Smooth muscle cell (in vitro differentiated cells): ENCODE data around the gene MEG3. TPM values are rescaled to one million over a fixed set of nuclear protein-coding genes. Genes with fewer than 3 reads are reported as not detected.

Experiments
- DNase-seq: peaks from one replicate; lab custom pipeline; 2025; ENCODE audit not compliant: unreplicated experiment; lab: John Stamatoyannopoulos, UW
- H2AFZ ChIP-seq: fragments of 200-600 bp; sonication (generic); 2 replicates; pipeline ENCODE4 v1.6.0; 2016; ENCODE audit warnings: antibody characterized with exemption, low read depth, mild to moderate bottlenecking
- H3F3A ChIP-seq: fragments of 200-600 bp; sonication (generic); 2 replicates; pipeline ENCODE4 v1.6.0; 2017; ENCODE audit warnings: antibody characterized with exemption, low read depth
- H3K27ac ChIP-seq: fragments of 200-600 bp; sonication (generic); 2 replicates; pipeline ENCODE4 v1.5.1; 2016; ENCODE audit warnings: low read depth, mild to moderate bottlenecking
- H3K27me3 ChIP-seq: fragments of 200-600 bp; sonication (generic); 2 replicates; pipeline ENCODE4 v1.6.1; 2016; ENCODE audit warnings: low read depth, mild to moderate bottlenecking
- H3K36me3 ChIP-seq: fragments of 200-600 bp; sonication (generic); 2 replicates; pipeline ENCODE4 v1.5.1; 2016; ENCODE audit warnings: low read depth
- H3K4me1 ChIP-seq: fragments of 200-600 bp; sonication (generic); 2 replicates; pipeline ENCODE4 v1.5.1; 2016; ENCODE audit warnings: low read depth
- H3K4me2 ChIP-seq: fragments of 200-600 bp; sonication (generic); 2 replicates; pipeline ENCODE4 v1.6.0; 2016; ENCODE audit warnings: mild to moderate bottlenecking
- H3K4me3 ChIP-seq: fragments of 200-600 bp; sonication (generic); 2 replicates; pipeline ENCODE4 v1.5.1; 2016; ENCODE audit warnings: mild to moderate bottlenecking
- H3K79me2 ChIP-seq: fragments of 200-600 bp; sonication (generic); 2 replicates; pipeline ENCODE4 v1.6.0; 2016; ENCODE audit warnings: low read depth, mild to moderate bottlenecking
- H3K9ac ChIP-seq: fragments of 200-600 bp; sonication (generic); 2 replicates; pipeline ENCODE4 v1.6.0; 2016; ENCODE audit warnings: low read depth
- H3K9me3 ChIP-seq: fragments of 200-600 bp; sonication (generic); replicated peaks from 2 replicates; pipeline ENCODE4 v1.5.1; 2016; ENCODE audit warnings: low read depth
- H4K20me1 ChIP-seq: fragments of 200-600 bp; sonication (generic); 2 replicates; pipeline ENCODE4 v1.6.0; 2016; ENCODE audit warnings: low read depth
- WGBS: methylation state at CpG from one replicate; pipeline ENCODE4 v1.1.7; 2016; ENCODE audit warnings: low lambda C conversion rate; 5-methylcytosine and 5-hydroxymethylcytosine counted together
- polyA plus RNA-seq: library from polyadenylated mRNA; unstranded; fragments of >200 nt; fragmentation: Nextera tagmentation; extraction: Ambion mirVana; gene quantifications from 2 replicates; pipeline ENCODE4 v1.2.1, GENCODE V29; 2016
- total RNA-seq: library from RNA; depleted of rRNA; stranded (reverse); fragments of >200 nt; gene quantifications from 2 replicates; pipeline ENCODE4 v1.2.3, GENCODE V29; 2014
- TF ChIP-seq, protein P1 (sequence below): fragments of 200-600 bp; sonication (generic); IDR thresholded peaks from 2 replicates; pipeline ENCODE4 v1.5.1; 2017; ENCODE audit warnings: borderline replicate concordance, mild to moderate bottlenecking, antibody characterized with exemption; ENCODE audit not compliant: insufficient read depth, poor library complexity, severe bottlenecking

The MEG3 gene
- total and polyA plus RNA-seq, 2 experiments from 2014 or later: not detected

DNA sequence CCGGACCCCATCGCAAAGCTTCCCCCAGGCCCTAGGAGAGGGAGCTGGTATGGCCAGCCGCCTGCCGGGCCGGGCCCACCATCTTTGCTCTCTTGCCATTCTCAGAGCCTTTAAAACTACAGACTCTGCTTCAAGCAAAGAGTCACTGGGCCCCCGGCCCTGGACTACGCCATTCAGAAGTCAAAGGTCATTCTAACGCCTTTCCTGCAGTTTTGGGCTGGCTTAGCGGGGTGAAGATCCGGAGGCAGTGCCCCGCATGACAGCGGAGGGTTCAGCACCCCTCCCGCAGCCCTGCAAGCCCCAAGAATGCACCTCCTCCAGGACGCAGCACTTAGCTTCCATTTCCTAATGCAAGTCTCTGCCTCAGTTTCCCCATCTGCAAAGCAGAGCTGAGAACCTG lies 38.3 kb upstream of the MEG3 start:
- Histone ChIP-seq H3K27me3 (no peaks in the 10 kb centered on the region), H4K20me1 (no peaks in the 10 kb centered on the region), H3K36me3 (no peaks in the 10 kb centered on the region), H2AFZ (no peak overlapping the region), H3K79me2 (no peaks in the 10 kb centered on the region), H3K4me2 (no peak overlapping the region), H3F3A (peaks cover 11% of the 10 kb centered on the region), H3K4me3 (no peak overlapping the region), H3K27ac (no peak overlapping the region), H3K9ac (no peak overlapping the region), H3K9me3 (no peaks in the 10 kb centered on the region), H3K4me1 (peaks cover 30% of the 10 kb centered on the region)
- no peak for DNase-seq
- TF ChIP-seq, protein P1, sequence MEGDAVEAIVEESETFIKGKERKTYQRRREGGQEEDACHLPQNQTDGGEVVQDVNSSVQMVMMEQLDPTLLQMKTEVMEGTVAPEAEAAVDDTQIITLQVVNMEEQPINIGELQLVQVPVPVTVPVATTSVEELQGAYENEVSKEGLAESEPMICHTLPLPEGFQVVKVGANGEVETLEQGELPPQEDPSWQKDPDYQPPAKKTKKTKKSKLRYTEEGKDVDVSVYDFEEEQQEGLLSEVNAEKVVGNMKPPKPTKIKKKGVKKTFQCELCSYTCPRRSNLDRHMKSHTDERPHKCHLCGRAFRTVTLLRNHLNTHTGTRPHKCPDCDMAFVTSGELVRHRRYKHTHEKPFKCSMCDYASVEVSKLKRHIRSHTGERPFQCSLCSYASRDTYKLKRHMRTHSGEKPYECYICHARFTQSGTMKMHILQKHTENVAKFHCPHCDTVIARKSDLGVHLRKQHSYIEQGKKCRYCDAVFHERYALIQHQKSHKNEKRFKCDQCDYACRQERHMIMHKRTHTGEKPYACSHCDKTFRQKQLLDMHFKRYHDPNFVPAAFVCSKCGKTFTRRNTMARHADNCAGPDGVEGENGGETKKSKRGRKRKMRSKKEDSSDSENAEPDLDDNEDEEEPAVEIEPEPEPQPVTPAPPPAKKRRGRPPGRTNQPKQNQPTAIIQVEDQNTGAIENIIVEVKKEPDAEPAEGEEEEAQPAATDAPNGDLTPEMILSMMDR: no peak
- 97% methylated on average over 14 of the region's 14 CpGs for whole genome bisulfite sequencing

DNA sequence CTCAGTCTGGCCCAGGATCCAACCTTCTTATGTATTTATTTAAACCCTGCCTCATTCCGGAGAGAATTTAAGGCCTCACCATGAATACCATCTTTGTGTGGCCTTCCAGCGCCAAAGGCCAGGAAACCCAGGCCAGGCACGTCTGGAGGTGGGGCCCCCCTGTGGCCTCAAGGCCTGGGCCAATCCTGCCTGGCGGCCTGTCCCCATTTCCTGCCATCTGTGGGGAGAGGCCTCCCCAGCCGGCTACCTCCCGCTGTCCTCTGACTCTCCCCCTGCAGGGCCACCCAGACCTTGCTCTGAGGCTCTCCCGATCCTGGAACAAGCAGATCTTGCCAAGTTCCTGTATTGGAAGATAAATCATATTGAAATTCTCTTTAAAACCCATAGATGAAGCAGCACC lies 37.4 kb upstream of the MEG3 start:
- H3K9ac ChIP-seq: no peak overlapping the region
- no peaks in the 10 kb centered on the region for H3K79me2 ChIP-seq
- H2AFZ ChIP-seq: no peak overlapping the region
- no peaks in the 10 kb centered on the region for H3K36me3 ChIP-seq
- peaks cover 11% of the 10 kb centered on the region for H3F3A ChIP-seq
- no peak for DNase-seq
- H3K4me1 ChIP-seq: peaks cover 22% of the 10 kb centered on the region
- no peak overlapping the region for H3K4me2 ChIP-seq
- peak overlapping the region; percentile 95 for H3K27ac ChIP-seq
- no peak overlapping the region for H3K4me3 ChIP-seq
- 65% methylated on average over 7 of the region's 7 CpGs for WGBS
- no peaks in the 10 kb centered on the region for H3K27me3 ChIP-seq
- H3K9me3 ChIP-seq: no peaks in the 10 kb centered on the region
- H4K20me1 ChIP-seq: no peaks in the 10 kb centered on the region
- TF ChIP-seq, protein P1: no peak

GRCh38 chr14:100788942-100789341 lies 37.0 kb upstream of the MEG3 start:
- no peak overlapping the region for H2AFZ ChIP-seq
- no peak for DNase-seq
- H3K9me3 ChIP-seq: no peaks in the 10 kb centered on the region
- no peaks in the 10 kb centered on the region for H3K79me2 ChIP-seq
- no peaks in the 10 kb centered on the region for H4K20me1 ChIP-seq
- H3K4me1 ChIP-seq: peaks cover 21% of the 10 kb centered on the region
- 72% methylated on average over 5 of the region's 5 CpGs for WGBS
- TF ChIP-seq, protein P1: no peak
- H3K27me3 ChIP-seq: no peaks in the 10 kb centered on the region
- H3F3A ChIP-seq: peaks cover 11% of the 10 kb centered on the region
- peak overlapping the region; percentile 95 for H3K27ac ChIP-seq
- H3K36me3 ChIP-seq: no peaks in the 10 kb centered on the region
- H3K4me3 ChIP-seq: no peak overlapping the region
- peak overlapping the region; percentile 65 for H3K9ac ChIP-seq
- H3K4me2 ChIP-seq: no peak overlapping the region
